Liver (tissue), 9 donors: ENCODE data around the gene KHSRP. TPM values are rescaled to one million over a fixed set of nuclear protein-coding genes. Genes with fewer than 3 reads are reported as not detected.

Source experiments
- DNase-seq: peaks from one replicate; pipeline ENCODE4 v3.0.0-alpha.2; 2017; ENCODE audit warnings: low spot score
- H3K27ac ChIP-seq, 2 donors: one replicate each; pipeline ENCODE4 v1.7.0; 2013; ENCODE audit warnings: inconsistent platforms in 2 of 2, low read length in 2 of 2, control low read depth in 1 of 2, low read depth in 1 of 2, mild to moderate bottlenecking in 1 of 2
- H3K27me3 ChIP-seq, 4 donors: one replicate each; pipeline versions ENCODE4 v1.6.1 to v1.7.0; 2013; ENCODE audit warnings: low read length in 3 of 4, inconsistent platforms in 1 of 4, mild to moderate bottlenecking in 1 of 4, moderate library complexity in 1 of 4; ENCODE audit not compliant: control insufficient read depth in 4 of 4, insufficient read depth in 4 of 4
- H3K36me3 ChIP-seq, 4 donors: one replicate each; pipeline versions ENCODE4 v1.6.1 to v1.7.0; 2013; ENCODE audit warnings: low read length in 3 of 4, mild to moderate bottlenecking in 3 of 4, low read depth in 1 of 4, moderate library complexity in 1 of 4; ENCODE audit not compliant: control insufficient read depth in 4 of 4, insufficient read depth in 3 of 4
- H3K4me1 ChIP-seq, 4 donors: one replicate each; pipeline versions ENCODE4 v1.6.1 to v1.7.0; 2013; ENCODE audit warnings: low read length in 3 of 4, mild to moderate bottlenecking in 3 of 4, moderate library complexity in 1 of 4; ENCODE audit not compliant: control insufficient read depth in 4 of 4, insufficient read depth in 4 of 4
- H3K4me3 ChIP-seq, 3 donors: one replicate each; pipeline versions ENCODE4 v1.6.1 to v1.7.0; 2013; ENCODE audit warnings: low read length in 3 of 3, control low read depth in 1 of 3, low read depth in 1 of 3, mild to moderate bottlenecking in 1 of 3
- H3K9ac ChIP-seq, 2 donors: one replicate each; pipeline ENCODE4 v1.7.0; 2013; ENCODE audit warnings: low read length in 2 of 2, mild to moderate bottlenecking in 2 of 2, moderate library complexity in 2 of 2, control low read depth in 1 of 2, low read depth in 1 of 2
- H3K9me3 ChIP-seq, 4 donors: one replicate each; pipeline versions ENCODE4 v1.6.1 to v1.7.0; 2013; ENCODE audit warnings: low read length in 3 of 4; ENCODE audit not compliant: control insufficient read depth in 4 of 4
- EGR1 ChIP-seq, 2 donors: IDR thresholded peaks; 2 replicates each; pipeline ENCODE4 v1.6.1; 2016 to 2018; ENCODE audit warnings: antibody characterized with exemption in 2 of 2, low read depth in 2 of 2
- FOXA1 ChIP-seq: IDR thresholded peaks from 2 replicates; pipeline ENCODE4 v1.6.1; 2016; ENCODE audit warnings: antibody characterized with exemption
- FOXA2 ChIP-seq: IDR thresholded peaks from 2 replicates; pipeline ENCODE4 v1.6.1; 2016; ENCODE audit warnings: antibody characterized with exemption
- GABPA ChIP-seq, 2 donors: IDR thresholded peaks in 1 of 2; conservative IDR thresholded peaks in 1 of 2; 2 replicates each; pipeline ENCODE4 v1.6.1; 2016; ENCODE audit warnings: antibody characterized with exemption in 2 of 2, mild to moderate bottlenecking in 1 of 2, moderate library complexity in 1 of 2
- HNF4A ChIP-seq, 2 donors: conservative IDR thresholded peaks; 2 replicates each; pipeline ENCODE4 v1.6.1; 2016; ENCODE audit warnings: antibody characterized with exemption in 2 of 2, mild to moderate bottlenecking in 2 of 2
- HNF4G ChIP-seq: IDR thresholded peaks from 2 replicates; pipeline ENCODE4 v1.6.1; 2016; ENCODE audit warnings: antibody characterized with exemption
- JUND ChIP-seq, 2 donors: IDR thresholded peaks; 2 replicates each; pipeline ENCODE4 v1.6.1; 2016; ENCODE audit warnings: antibody characterized with exemption in 2 of 2
- NR2F2 ChIP-seq: IDR thresholded peaks from 2 replicates; pipeline ENCODE4 v1.6.1; 2016; ENCODE audit warnings: antibody characterized with exemption
- RAD21 ChIP-seq, 2 donors: IDR thresholded peaks; 2 replicates each; pipeline ENCODE4 v1.6.1; 2016; ENCODE audit warnings: antibody characterized with exemption in 2 of 2, mild to moderate bottlenecking in 2 of 2
- SP1 ChIP-seq: IDR thresholded peaks from 2 replicates; pipeline ENCODE4 v1.6.1; 2018; ENCODE audit warnings: antibody characterized with exemption, mild to moderate bottlenecking
- TAF1 ChIP-seq: conservative IDR thresholded peaks from 2 replicates; pipeline ENCODE4 v1.6.1; 2016; ENCODE audit warnings: antibody characterized with exemption, mild to moderate bottlenecking
- YY1 ChIP-seq: IDR thresholded peaks from 2 replicates; pipeline ENCODE4 v1.6.1; 2016; ENCODE audit warnings: antibody characterized with exemption, mild to moderate bottlenecking
- WGBS: extraction: QIAGEN DNeasy Blood & Tissue Kit; methylation state at CpG from one replicate; pipeline ENCODE4 v1.1.7; 2013; 5-methylcytosine and 5-hydroxymethylcytosine counted together
- polyA plus RNA-seq, 2 donors: library from polyadenylated mRNA; stranded (reverse) in 1 of 2; unstranded in 1 of 2; fragments of 200-250 nt in 1 of 2; fragments of >200 nt in 1 of 2; fragmentation: Nextera tagmentation in 1 of 2; extraction: Ambion mirVana in 1 of 2; gene quantifications; one replicate each; pipeline versions ENCODE4 v1.2.1 to v1.2.3, GENCODE V29; 2013 to 2015
- total RNA-seq, 2 donors: library from RNA; depleted of rRNA; stranded (reverse); fragments of >200 nt; gene quantifications; one replicate each; pipeline ENCODE4 v1.2.3, GENCODE V29; 2014
- TF ChIP-seq, protein P1 (sequence below): fragments of 150-350 bp; IDR thresholded peaks from 2 replicates; pipeline ENCODE4 v1.5.1; 2017; ENCODE audit warnings: improper control_type of control experiment, low read depth, low read length; ENCODE audit not compliant: missing input control
- TF ChIP-seq, protein P2 (sequence below): IDR thresholded peaks from 2 replicates; pipeline ENCODE4 v1.6.1; 2016; ENCODE audit warnings: antibody characterized with exemption
- TF ChIP-seq, protein P3 (sequence below): IDR thresholded peaks from 2 replicates; pipeline ENCODE4 v1.6.1; 2016; ENCODE audit warnings: antibody characterized with exemption
- TF ChIP-seq, protein P4 (sequence below): IDR thresholded peaks from 2 replicates; pipeline ENCODE4 v1.6.1; 2016; ENCODE audit warnings: antibody characterized with exemption
- donor health status: healthy.
- donor health status: healthy.
- donor health status: healthy.
- donor health status: healthy.
- donor health status: healthy.

KHSRP gene
- total and polyA plus RNA-seq, 4 donors = 8.0 to 132 (median 66.1) TPM

DNA sequence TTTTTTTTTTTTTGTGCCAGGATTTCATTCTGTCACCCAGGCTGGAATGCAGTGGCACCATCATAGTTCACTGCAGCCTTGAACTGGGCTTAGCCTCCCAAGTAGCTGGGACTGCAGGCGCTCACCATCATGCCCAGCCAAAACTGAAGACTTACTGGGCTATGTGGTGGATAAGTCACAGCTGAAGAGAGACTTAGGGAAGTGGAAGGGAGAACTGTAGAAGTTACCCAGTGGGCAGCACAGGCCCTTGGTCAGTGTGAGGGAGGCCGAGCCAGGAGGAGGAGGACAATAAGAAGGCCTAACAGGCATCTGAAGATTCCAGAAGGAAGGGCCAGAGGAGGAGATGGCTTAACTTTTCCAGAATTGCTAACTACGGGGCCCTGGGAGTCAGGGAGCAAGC lies 44.9 kb downstream of the KHSRP start (continued):
- TF ChIP-seq, protein P1, sequence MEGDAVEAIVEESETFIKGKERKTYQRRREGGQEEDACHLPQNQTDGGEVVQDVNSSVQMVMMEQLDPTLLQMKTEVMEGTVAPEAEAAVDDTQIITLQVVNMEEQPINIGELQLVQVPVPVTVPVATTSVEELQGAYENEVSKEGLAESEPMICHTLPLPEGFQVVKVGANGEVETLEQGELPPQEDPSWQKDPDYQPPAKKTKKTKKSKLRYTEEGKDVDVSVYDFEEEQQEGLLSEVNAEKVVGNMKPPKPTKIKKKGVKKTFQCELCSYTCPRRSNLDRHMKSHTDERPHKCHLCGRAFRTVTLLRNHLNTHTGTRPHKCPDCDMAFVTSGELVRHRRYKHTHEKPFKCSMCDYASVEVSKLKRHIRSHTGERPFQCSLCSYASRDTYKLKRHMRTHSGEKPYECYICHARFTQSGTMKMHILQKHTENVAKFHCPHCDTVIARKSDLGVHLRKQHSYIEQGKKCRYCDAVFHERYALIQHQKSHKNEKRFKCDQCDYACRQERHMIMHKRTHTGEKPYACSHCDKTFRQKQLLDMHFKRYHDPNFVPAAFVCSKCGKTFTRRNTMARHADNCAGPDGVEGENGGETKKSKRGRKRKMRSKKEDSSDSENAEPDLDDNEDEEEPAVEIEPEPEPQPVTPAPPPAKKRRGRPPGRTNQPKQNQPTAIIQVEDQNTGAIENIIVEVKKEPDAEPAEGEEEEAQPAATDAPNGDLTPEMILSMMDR = no peak
- TF ChIP-seq EGR1 (IDR thresholded peaks at IDR 0.05; ENCODE audit: low read depth in 2 of 2) = no peak

DNA sequence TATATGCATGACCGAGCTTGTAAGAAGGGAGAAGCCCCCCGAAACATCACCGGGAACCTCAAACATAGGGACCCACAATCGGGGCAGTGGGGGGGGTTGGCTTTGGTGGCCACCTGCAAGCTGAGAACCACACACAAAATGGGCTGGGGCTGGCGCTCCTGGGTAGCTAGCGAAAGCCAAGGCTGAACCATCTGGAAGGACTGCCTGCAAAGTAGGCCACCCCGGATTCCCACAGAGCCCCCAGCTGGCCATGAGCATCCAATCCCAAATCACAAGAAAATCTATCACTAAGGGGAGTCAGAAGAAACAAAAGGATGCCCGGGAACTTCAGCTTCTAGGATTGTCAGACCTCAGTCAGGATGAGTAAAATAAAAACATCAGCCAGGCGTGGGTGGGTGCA lies 46.1 kb downstream of the KHSRP start:
- Histone ChIP-seq H3K27ac (no peak overlapping the region), H3K27me3 (no peaks in the 10 kb centered on the region), H3K9me3 (no peaks in the 10 kb centered on the region), H3K36me3 (peaks cover 15 to 40% (median 26%) of the 10 kb centered on the region in 4 donors), H3K9ac (no peak overlapping the region), H3K4me3 (no peak overlapping the region), H3K4me1 (peaks cover 1 to 6% (median 4%) of the 10 kb centered on the region in 4 donors)
- no peak for DNase-seq
- WGBS = 91% methylated on average over 9 of the region's 9 CpGs
- no peak for TF ChIP-seq YY1
- TF ChIP-seq, protein P2, sequence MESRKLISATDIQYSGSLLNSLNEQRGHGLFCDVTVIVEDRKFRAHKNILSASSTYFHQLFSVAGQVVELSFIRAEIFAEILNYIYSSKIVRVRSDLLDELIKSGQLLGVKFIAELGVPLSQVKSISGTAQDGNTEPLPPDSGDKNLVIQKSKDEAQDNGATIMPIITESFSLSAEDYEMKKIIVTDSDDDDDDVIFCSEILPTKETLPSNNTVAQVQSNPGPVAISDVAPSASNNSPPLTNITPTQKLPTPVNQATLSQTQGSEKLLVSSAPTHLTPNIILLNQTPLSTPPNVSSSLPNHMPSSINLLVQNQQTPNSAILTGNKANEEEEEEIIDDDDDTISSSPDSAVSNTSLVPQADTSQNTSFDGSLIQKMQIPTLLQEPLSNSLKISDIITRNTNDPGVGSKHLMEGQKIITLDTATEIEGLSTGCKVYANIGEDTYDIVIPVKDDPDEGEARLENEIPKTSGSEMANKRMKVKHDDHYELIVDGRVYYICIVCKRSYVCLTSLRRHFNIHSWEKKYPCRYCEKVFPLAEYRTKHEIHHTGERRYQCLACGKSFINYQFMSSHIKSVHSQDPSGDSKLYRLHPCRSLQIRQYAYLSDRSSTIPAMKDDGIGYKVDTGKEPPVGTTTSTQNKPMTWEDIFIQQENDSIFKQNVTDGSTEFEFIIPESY = no peak
- TF ChIP-seq HNF4G = no peak
- no peak for TF ChIP-seq GABPA (IDR thresholded peaks at IDR 0.05 in 1 of 2, conservative IDR thresholded peaks at IDR 0.05 in 1 of 2)
- no peak for TF ChIP-seq NR2F2
- TF ChIP-seq HNF4A (conservative IDR thresholded peaks at IDR 0.05) = no peak
- no peak for TF ChIP-seq FOXA2
- no peak for TF ChIP-seq SP1
- TF ChIP-seq, protein P3, sequence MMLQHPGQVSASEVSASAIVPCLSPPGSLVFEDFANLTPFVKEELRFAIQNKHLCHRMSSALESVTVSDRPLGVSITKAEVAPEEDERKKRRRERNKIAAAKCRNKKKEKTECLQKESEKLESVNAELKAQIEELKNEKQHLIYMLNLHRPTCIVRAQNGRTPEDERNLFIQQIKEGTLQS = no peak
- TF ChIP-seq RAD21 (IDR thresholded peaks at IDR 0.05) = no peak
- TF ChIP-seq EGR1 (IDR thresholded peaks at IDR 0.05; ENCODE audit: low read depth in 2 of 2) = no peak
- TF ChIP-seq, protein P4, sequence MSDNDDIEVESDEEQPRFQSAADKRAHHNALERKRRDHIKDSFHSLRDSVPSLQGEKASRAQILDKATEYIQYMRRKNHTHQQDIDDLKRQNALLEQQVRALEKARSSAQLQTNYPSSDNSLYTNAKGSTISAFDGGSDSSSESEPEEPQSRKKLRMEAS = no peak
- TF ChIP-seq TAF1 = no peak

DNA sequence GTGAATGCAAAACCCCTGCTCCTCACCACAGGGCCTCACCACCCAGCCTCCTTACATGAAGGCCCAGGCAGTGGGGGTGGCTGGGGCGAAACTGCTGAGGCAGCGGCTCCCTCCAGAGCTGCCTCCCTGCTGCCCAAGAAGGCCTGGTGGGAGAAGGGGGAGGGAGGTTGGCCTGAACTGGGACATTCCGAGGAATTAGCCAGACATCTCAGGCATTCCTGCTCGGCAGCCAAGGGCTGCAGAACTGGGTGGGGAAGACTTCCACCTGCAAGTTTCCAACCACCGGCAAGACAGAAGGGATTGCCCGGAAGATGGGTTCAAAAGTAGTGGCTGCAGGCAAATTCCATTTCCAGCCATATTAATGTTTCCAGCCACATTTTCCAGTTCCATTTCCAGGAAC lies 46.6 kb downstream of the KHSRP start:
- H3K4me3 ChIP-seq = no peak overlapping the region
- H3K4me1 ChIP-seq = peaks cover 2 to 8% (median 4%) of the 10 kb centered on the region in 4 donors
- H3K27me3 ChIP-seq = no peaks in the 10 kb centered on the region
- H3K9me3 ChIP-seq = no peaks in the 10 kb centered on the region
- DNase-seq = no peak
- TF ChIP-seq HNF4G (no peak), FOXA2 (no peak), NR2F2 (no peak), RAD21 (IDR thresholded peaks at IDR 0.05) (no peak), JUND (IDR thresholded peaks at IDR 0.05) (no peak), GABPA (IDR thresholded peaks at IDR 0.05 in 1 of 2, conservative IDR thresholded peaks at IDR 0.05 in 1 of 2) (no peak), EGR1 (IDR thresholded peaks at IDR 0.05; ENCODE audit: low read depth in 2 of 2) (no peak), YY1 (no peak), HNF4A (conservative IDR thresholded peaks at IDR 0.05) (no peak), FOXA1 (no peak)
- TF ChIP-seq, protein P4 = no peak
- H3K27ac ChIP-seq = no peak overlapping the region
- whole genome bisulfite sequencing = 84% methylated on average over 6 of the region's 6 CpGs
- no peak overlapping the region for H3K9ac ChIP-seq
- peaks cover 13 to 36% (median 23%) of the 10 kb centered on the region in 4 donors for H3K36me3 ChIP-seq
